Endometrium (tissue), 2 donors: ENCODE measurements around the gene IGF2.

Experiments used
- FAIRE-seq: peaks from 2 replicates; lab custom pipeline; 2012; peaks lifted over from hg19 to GRCh38; lab: Jason Lieb, UNC
- donor health status: control.
- donor health status: control.

The IGF2 gene

DNA sequence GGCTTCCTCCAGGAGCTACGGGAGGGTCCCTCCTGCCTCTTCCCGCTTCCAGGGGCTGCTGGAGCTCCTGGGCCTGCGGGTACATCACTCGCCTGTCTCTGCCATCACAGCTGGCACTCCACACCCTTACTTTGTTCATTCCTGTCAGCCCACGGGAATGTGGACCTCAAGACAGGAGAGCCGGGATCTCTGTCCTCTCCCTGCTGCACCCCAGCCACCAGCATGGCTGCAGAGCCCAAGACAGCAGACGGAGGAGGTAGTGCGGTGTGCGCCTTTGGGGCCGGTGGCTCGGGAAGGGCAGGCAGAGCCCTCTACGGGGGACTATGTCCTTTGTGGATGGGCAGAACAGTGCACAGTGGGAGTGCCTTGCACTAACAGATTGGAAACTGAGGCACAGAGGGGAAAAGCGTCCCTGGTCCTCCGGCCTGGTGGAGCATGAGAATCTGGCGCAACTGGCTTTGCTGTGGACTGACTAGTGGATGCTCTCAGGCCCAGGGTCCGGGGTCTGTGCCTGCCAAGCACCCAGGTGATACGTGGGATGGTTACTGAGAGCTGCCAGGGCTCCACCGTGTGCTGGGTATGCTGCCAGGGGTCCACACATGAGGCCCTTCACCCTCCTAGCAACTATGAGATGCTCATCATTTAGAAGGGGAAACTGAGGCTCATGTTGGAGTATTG is 47.3 kb downstream of the IGF2 start:
- no peak for FAIRE-seq

- FAIRE-seq = no peak
These were observed 48.0 kb downstream of the IGF2 start for GRCh38 chr11:2091112-2091746.

GRCh38 chr11:2090172-2091111 is 48.7 kb downstream of the IGF2 start:
- no peak for FAIRE-seq

- FAIRE-seq = no peak
These were observed 49.5 kb downstream of the IGF2 start for GRCh38 chr11:2089536-2090165.

DNA sequence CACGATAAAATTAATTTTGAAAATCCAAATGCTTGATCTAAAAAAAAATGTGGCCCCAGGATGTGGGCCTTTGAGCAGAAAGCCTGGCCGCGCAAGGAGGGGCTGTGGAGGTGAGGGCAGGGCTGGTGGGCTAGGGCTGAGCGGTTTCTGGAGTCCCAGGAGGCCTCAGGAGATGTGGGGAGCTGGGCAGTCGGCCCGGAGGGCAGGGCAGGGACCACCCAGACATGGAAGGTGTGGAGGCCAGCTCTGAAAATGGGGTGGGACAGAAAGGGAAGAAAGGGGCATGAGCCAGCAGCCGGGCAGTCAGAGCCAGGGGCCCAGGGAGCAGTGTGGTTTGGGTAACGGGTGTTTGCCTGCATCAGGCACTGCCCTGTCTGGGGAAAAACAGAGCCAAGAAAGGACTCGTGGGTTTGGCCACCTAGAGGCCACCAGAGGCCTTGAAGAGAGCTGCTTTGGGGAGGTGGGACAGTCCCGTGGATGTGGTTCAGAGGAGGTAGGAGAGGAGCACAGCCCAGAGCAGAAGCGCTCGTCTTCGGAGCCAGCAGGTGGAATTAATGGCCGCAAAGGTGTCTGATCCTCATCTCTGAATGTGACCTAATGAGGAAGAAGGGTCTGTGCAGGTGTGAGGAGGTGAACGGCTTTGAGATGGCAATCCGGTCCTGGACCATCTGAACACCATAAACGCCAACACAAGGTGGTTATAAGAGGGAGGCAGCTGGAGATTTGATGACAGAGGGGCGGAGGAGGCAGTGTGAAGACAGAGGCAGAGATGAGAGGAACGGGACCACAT is 50.2 kb downstream of the IGF2 start:
- no peak for FAIRE-seq

- FAIRE-seq = no peak
These were observed 50.9 kb downstream of the IGF2 start for GRCh38 chr11:2088284-2088683.

DNA sequence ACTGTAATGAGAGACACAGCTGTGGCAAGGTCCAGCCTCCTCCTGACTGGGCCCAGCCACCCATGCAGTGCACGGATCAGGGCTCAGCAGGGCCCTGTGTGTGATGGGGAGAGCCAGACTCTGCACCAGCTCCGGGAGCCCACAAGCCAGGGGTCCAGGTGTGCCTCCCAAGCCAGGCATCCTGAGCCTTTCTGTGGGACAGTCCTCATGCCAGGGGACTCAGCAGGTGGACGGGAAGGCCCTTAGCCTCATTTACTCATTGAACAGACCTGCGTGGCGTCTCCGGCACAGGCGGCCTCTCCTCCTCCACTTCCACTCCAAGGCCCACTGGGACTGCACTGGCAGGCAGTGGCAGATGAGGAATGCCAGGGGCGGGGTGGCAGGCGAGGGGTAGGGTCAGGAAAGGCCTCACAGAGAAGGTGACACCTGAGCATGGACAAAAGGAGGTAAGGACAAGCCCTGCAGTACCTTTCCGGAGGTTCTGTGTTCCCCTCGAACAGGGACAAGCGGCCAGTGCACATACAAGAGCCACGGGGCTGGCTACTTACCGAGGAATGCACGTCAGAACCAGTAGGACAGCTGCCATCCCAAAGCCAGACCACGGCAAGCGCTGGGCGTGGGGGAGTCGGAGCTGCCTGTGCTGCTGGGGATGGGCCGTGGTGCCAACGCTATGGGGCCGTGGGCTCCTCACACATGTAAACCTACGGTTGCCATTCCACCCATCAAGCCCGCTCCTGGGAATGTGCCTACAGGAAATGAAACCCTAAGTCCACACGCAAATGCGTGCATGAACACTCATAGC is 52.7 kb downstream of the IGF2 start:
- FAIRE-seq = no peak

GRCh38 chr11:2085251-2086066 is 53.7 kb downstream of the IGF2 start:
- FAIRE-seq = no peak

DNA sequence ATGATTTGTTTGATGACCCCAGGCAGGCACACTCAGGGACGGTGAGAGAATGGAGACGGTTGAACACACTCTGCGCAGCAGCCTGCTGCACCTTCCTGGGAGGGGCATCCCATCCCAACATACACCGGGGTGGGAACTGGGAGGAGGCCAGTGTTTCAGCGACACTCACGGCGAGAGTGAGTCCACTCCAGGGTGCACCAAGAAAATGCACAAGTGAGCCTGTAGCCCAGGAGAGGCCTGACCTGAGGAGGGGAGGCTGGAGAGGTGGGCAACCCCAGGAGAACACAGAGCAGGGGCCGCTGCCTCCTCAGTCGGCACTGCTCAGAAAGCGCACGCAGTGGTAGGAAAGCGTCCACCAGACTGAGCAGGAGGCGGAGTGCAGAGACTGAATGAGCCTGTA is 54.5 kb downstream of the IGF2 start:
- FAIRE-seq = no peak
